PC-9 (cell line): Measurements from ENCODE around the gene GOLGA5.

ENCODE experiments used
- EZH2 ChIP-seq: fragments of 200-600 bp; sonication (generic); IDR thresholded peaks from 2 replicates; pipeline ENCODE4 v1.8.0; 2017; ENCODE audit warnings: antibody characterized with exemption, low read depth
- TF ChIP-seq, protein P1 (sequence below): fragments of 200-600 bp; sonication (generic); conservative IDR thresholded peaks from 2 replicates; pipeline ENCODE4 v1.6.1; 2017; ENCODE audit warnings: mixed run types, antibody characterized with exemption, mild to moderate bottlenecking, moderate library complexity

DNA sequence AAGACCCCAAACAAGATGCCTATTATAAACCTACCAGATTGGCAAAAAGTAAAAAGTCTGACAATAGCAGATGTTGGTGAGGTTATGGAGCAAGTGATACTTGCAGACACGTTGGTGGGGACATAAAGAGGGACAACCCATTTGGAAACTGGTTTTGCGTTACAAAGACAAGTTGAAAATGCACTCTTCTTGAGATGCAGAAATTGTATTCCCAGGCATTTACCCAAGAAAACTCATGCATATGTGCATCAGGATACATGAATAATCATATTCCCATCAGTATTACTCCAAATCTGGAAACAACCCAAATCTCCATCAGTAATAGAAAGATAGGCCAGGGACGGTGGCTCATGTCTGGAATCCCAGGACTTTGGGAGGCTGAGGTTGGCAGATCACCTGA lies 12.8 kb upstream of the GOLGA5 start:
- TF ChIP-seq, protein P1, sequence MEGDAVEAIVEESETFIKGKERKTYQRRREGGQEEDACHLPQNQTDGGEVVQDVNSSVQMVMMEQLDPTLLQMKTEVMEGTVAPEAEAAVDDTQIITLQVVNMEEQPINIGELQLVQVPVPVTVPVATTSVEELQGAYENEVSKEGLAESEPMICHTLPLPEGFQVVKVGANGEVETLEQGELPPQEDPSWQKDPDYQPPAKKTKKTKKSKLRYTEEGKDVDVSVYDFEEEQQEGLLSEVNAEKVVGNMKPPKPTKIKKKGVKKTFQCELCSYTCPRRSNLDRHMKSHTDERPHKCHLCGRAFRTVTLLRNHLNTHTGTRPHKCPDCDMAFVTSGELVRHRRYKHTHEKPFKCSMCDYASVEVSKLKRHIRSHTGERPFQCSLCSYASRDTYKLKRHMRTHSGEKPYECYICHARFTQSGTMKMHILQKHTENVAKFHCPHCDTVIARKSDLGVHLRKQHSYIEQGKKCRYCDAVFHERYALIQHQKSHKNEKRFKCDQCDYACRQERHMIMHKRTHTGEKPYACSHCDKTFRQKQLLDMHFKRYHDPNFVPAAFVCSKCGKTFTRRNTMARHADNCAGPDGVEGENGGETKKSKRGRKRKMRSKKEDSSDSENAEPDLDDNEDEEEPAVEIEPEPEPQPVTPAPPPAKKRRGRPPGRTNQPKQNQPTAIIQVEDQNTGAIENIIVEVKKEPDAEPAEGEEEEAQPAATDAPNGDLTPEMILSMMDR: no peak
- TF ChIP-seq EZH2: no peak
